GM23248 (cell line): ENCODE measurements around the gene TPRG1L.

ENCODE experiments used
- EZH2 ChIP-seq: fragments of 200-600 bp; sonication (generic); IDR thresholded peaks from 2 replicates; pipeline ENCODE4 v1.6.1; 2018; ENCODE audit warnings: antibody characterized with exemption, mild to moderate bottlenecking; ENCODE audit not compliant: insufficient read depth, poor library complexity, severe bottlenecking
- EZH2phosphoT487 ChIP-seq: fragments of 200-600 bp; sonication (generic); IDR thresholded peaks from 2 replicates; pipeline ENCODE4 v1.6.1; 2018; ENCODE audit warnings: antibody characterized with exemption, moderate library complexity, mild to moderate bottlenecking, low read depth; ENCODE audit not compliant: insufficient read depth

GRCh38 chr1:3661631-3662030 lies 36.8 kb downstream of the TPRG1L start:
- TF ChIP-seq EZH2 (no peak), EZH2phosphoT487 (no peak)
